Measurements from ENCODE around the gene NR2F2. TPM values are rescaled to one million over a fixed set of nuclear protein-coding genes. Genes with fewer than 3 reads are reported as not detected.
A peak's percentile ranks its signal among the peaks of the same experiment; 100 is the strongest.

NR2F2 gene
- total RNA-seq, 1 donor from 2014 or later = 40.3 TPM

- Mint-ChIP-seq H3K27me3 (peaks cover 61% of the 10 kb centered on the region), H3K36me3 (ENCODE audit: insufficient read depth) (no peaks in the 10 kb centered on the region), H3K27ac (no peak overlapping the region), H3K9me3 (ENCODE audit: low read depth) (no peaks in the 10 kb centered on the region), H3K4me3 (ENCODE audit: low read depth) (peak overlapping the region; percentile 77), H3K4me1 (ENCODE audit: low read depth) (peaks cover 19% of the 10 kb centered on the region)
- no peak for DNase-seq (ENCODE audit: low spot score, unreplicated experiment)
- TF ChIP-seq CTCF (IDR thresholded peaks at IDR 0.05; ENCODE audit: unreplicated experiment) = no peak
Observed at GRCh38 chr15:96358001-96358801, 27.7 kb downstream of the NR2F2 start.

- DNase-seq (ENCODE audit: low spot score, unreplicated experiment) = no peak
- H3K36me3 Mint-ChIP-seq (ENCODE audit: insufficient read depth) = no peaks in the 10 kb centered on the region
- H3K9me3 Mint-ChIP-seq (ENCODE audit: low read depth) = no peaks in the 10 kb centered on the region
- peaks cover 61% of the 10 kb centered on the region for H3K27me3 Mint-ChIP-seq
- H3K27ac Mint-ChIP-seq = no peak overlapping the region
- no peak overlapping the region for H3K4me3 Mint-ChIP-seq (ENCODE audit: low read depth)
- no peak for TF ChIP-seq CTCF (IDR thresholded peaks at IDR 0.05; ENCODE audit: unreplicated experiment)
- H3K4me1 Mint-ChIP-seq (ENCODE audit: low read depth) = peaks cover 17% of the 10 kb centered on the region
Observed at GRCh38 chr15:96358821-96359615, 28.5 kb downstream of the NR2F2 start.

GRCh38 chr15:96359616-96360521, 29.4 kb downstream of the NR2F2 start:
- H3K27me3 Mint-ChIP-seq = peaks cover 70% of the 10 kb centered on the region
- no peak for DNase-seq (ENCODE audit: low spot score, unreplicated experiment)
- H3K4me1 Mint-ChIP-seq (ENCODE audit: low read depth) = peaks cover 17% of the 10 kb centered on the region
- no peaks in the 10 kb centered on the region for H3K9me3 Mint-ChIP-seq (ENCODE audit: low read depth)
- no peak overlapping the region for H3K27ac Mint-ChIP-seq
- H3K36me3 Mint-ChIP-seq (ENCODE audit: insufficient read depth) = no peaks in the 10 kb centered on the region
- H3K4me3 Mint-ChIP-seq (ENCODE audit: low read depth) = peak overlapping the region; percentile 56
- no peak for TF ChIP-seq CTCF (IDR thresholded peaks at IDR 0.05; ENCODE audit: unreplicated experiment)

GRCh38 chr15:96360581-96361308, 30.2 kb downstream of the NR2F2 start:
- Mint-ChIP-seq H3K27me3 (peaks cover 78% of the 10 kb centered on the region), H3K4me3 (ENCODE audit: low read depth) (peak overlapping the region; percentile 63), H3K27ac (peak overlapping the region; percentile 12)

More at GRCh38 chr15:96360581-96361308, 30.2 kb downstream of the NR2F2 start:
- H3K36me3 Mint-ChIP-seq (ENCODE audit: insufficient read depth) = no peaks in the 10 kb centered on the region
- H3K4me1 Mint-ChIP-seq (ENCODE audit: low read depth) = peaks cover 17% of the 10 kb centered on the region
- H3K9me3 Mint-ChIP-seq (ENCODE audit: low read depth) = no peaks in the 10 kb centered on the region
- TF ChIP-seq CTCF (IDR thresholded peaks at IDR 0.05; ENCODE audit: unreplicated experiment) = no peak
- no peak for DNase-seq (ENCODE audit: low spot score, unreplicated experiment)

Measured in progenitor cell of endocrine pancreas (in vitro differentiated cells).